ENCODE results near the gene GGACT.

DNA sequence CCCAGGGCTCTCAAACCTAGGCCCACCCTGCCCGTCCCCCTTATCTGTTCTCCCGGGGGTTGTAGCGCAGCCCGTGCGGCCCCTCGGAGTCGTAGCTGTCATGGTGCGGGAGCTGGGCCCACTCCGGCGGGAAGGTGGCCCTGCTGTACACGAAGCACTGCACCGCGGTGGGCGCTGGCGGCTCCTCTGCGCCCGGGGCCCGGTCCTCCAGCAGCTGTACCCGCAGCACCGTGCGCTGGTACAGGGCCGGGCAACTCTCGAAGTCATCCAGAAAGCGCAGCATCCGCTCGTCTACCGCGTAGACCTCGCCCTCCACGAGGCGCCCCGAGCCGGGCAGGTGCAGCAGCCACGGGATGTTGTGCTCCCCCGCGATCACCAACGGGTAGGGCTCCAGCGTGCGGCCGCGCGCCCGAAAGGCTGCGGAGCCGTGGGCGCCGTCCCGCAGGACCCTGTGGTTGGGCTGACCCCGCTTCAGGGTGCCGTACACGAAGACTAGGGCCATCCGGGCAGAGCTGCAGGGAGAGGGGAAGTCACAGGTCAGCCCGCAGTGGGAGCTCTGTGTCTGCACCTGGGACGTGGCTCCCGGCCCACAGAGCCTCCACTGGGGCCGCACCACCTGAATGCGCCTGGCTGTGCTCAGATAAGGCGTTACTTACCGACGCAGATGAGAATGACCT is 56.4 kb downstream of the GGACT start:
- TF ChIP-seq POLR2AphosphoS5 (IDR thresholded peaks at IDR 0.05; ENCODE audit: low read depth, low read length) (no peak), FOXP2 (optimal IDR thresholded peaks at IDR 0.05; ENCODE audit: borderline replicate concordance, extremely low read depth, extremely low read length, insufficient read depth) (no peak), SIN3A (IDR thresholded peaks at IDR 0.05; ENCODE audit: borderline replicate concordance, insufficient read depth, low read length) (no peak)
